ENCODE data around the gene ACTR1A.

ACTR1A gene

DNA sequence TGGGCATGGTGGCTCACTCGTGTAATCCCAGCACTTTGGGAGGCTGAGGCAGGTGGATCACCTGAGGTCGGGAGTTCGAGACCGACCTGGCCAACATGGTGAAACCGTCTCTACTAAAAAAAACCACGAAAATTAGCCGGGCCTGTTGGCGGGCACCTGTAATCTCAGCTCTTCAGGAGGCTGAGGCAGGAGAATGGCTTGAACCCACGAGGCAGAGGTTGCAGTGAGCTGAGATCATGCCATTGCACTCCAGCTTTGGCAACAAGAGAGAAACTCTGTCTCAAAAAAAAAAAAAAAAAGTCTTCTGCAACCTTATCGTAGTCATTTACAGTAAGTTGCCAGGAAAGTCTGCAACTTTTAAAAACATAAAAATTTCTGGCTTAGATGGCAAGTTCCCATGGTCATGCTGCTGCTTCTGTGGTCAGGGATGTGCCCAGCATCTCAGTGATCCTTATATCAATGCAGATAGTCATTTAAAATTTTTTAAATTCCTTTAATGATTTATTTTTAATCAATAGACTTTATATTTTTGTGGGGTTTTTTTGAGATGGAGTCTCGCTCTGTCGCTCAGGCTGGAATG lies 16.8 kb upstream of the ACTR1A start:
- no peaks in the 10 kb centered on the region for H3K27me3 ChIP-seq (ENCODE audit: insufficient read depth, poor library complexity, severe bottlenecking)
- H3K27ac ChIP-seq (replicated peaks) = no peak overlapping the region
- TF ChIP-seq CTCF (IDR thresholded peaks at IDR 0.05; ENCODE audit: insufficient read depth, low read length) = no peak
- TF ChIP-seq SPI1 (IDR thresholded peaks at IDR 0.05; ENCODE audit: borderline replicate concordance, low read depth) = no peak
- no peak for TF ChIP-seq POLR2AphosphoS5 (IDR thresholded peaks at IDR 0.05; ENCODE audit: low read depth)
- TF ChIP-seq, protein P1, sequence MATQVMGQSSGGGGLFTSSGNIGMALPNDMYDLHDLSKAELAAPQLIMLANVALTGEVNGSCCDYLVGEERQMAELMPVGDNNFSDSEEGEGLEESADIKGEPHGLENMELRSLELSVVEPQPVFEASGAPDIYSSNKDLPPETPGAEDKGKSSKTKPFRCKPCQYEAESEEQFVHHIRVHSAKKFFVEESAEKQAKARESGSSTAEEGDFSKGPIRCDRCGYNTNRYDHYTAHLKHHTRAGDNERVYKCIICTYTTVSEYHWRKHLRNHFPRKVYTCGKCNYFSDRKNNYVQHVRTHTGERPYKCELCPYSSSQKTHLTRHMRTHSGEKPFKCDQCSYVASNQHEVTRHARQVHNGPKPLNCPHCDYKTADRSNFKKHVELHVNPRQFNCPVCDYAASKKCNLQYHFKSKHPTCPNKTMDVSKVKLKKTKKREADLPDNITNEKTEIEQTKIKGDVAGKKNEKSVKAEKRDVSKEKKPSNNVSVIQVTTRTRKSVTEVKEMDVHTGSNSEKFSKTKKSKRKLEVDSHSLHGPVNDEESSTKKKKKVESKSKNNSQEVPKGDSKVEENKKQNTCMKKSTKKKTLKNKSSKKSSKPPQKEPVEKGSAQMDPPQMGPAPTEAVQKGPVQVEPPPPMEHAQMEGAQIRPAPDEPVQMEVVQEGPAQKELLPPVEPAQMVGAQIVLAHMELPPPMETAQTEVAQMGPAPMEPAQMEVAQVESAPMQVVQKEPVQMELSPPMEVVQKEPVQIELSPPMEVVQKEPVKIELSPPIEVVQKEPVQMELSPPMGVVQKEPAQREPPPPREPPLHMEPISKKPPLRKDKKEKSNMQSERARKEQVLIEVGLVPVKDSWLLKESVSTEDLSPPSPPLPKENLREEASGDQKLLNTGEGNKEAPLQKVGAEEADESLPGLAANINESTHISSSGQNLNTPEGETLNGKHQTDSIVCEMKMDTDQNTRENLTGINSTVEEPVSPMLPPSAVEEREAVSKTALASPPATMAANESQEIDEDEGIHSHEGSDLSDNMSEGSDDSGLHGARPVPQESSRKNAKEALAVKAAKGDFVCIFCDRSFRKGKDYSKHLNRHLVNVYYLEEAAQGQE (IDR thresholded peaks at IDR 0.05; ENCODE audit: insufficient replicate concordance, low read depth) = no peak
- TF ChIP-seq GABPA (IDR thresholded peaks at IDR 0.05; ENCODE audit: low read depth) = no peak
- DNase-seq (ENCODE audit: low read depth in 1 of 2, low spot score in 1 of 2) = no peak
- H3K4me3 ChIP-seq (replicated peaks; ENCODE audit: insufficient read depth, low read length) = no peak overlapping the region

DNA sequence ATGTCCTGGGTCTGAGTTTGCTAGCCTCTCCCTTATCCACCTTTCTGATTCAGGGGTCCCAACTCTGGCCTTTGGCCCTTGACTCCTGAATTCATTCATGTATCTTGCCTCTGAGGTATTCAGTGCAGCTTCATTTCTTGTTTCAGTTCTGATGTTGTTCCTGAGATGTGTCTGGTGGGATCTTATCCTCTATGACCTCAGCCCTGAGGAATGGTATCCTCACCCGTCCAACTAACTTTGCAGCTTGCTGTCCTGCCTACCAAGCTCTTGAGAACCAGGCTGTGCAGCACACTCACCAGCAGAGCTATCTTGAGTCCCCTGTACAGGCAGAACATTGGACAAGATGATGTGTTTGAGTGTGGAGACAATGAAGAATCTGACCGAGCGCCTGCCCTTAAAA lies 15.0 kb upstream of the ACTR1A start:
- Histone ChIP-seq H3K27me3 (ENCODE audit: insufficient read depth, poor library complexity, severe bottlenecking) (no peaks in the 10 kb centered on the region), H3K27ac (replicated peaks) (no peak overlapping the region), H3K4me3 (replicated peaks; ENCODE audit: insufficient read depth, low read length) (no peak overlapping the region)
- DNase-seq (ENCODE audit: low read depth in 1 of 2, low spot score in 1 of 2) = no peak
- TF ChIP-seq GABPA (IDR thresholded peaks at IDR 0.05; ENCODE audit: low read depth) (no peak), POLR2AphosphoS5 (IDR thresholded peaks at IDR 0.05; ENCODE audit: low read depth) (no peak), CTCF (IDR thresholded peaks at IDR 0.05; ENCODE audit: insufficient read depth, low read length) (no peak), SPI1 (IDR thresholded peaks at IDR 0.05; ENCODE audit: borderline replicate concordance, low read depth) (no peak)
- TF ChIP-seq, protein P1 (IDR thresholded peaks at IDR 0.05; ENCODE audit: insufficient replicate concordance, low read depth) = no peak

DNA sequence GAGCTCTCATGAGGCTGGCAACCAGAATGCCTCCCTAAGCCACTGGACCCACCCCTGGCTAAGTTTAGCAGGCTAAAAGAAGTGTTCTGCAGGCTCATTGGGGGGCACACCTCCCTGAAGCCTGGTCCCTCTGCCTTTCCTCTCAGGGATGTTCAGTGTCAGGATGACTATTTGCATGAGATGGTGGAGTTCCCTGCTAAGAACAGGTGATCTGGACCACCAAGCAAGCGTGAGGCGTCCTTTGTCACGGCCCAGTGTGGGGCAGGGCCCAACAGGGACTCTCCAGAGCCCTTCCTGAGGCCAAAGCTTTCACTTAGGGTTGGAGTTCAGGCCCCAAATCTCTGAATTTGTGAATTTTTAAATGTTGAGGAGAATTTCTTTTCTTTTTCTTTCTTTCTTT lies 13.2 kb upstream of the ACTR1A start:
- H3K27ac ChIP-seq (replicated peaks) = no peak overlapping the region
- no peak for TF ChIP-seq SPI1 (IDR thresholded peaks at IDR 0.05; ENCODE audit: borderline replicate concordance, low read depth)
- TF ChIP-seq GABPA (IDR thresholded peaks at IDR 0.05; ENCODE audit: low read depth) = no peak
- no peak for TF ChIP-seq CTCF (IDR thresholded peaks at IDR 0.05; ENCODE audit: insufficient read depth, low read length)
- TF ChIP-seq POLR2AphosphoS5 (IDR thresholded peaks at IDR 0.05; ENCODE audit: low read depth) = no peak
- TF ChIP-seq, protein P1 (IDR thresholded peaks at IDR 0.05; ENCODE audit: insufficient replicate concordance, low read depth) = no peak
- no peaks in the 10 kb centered on the region for H3K27me3 ChIP-seq (ENCODE audit: insufficient read depth, poor library complexity, severe bottlenecking)
- no peak for DNase-seq (ENCODE audit: low read depth in 1 of 2, low spot score in 1 of 2)
- no peak overlapping the region for H3K4me3 ChIP-seq (replicated peaks; ENCODE audit: insufficient read depth, low read length)
